C4-2B (cell line): ENCODE data around the gene IFNLR1.

Source experiments
- CTCF ChIP-seq: fragments of 450-650 bp; conservative IDR thresholded peaks from 2 replicates; pipeline ENCODE4 v1.5.1; 2017; ENCODE audit warnings: mild to moderate bottlenecking
- ZFX ChIP-seq: fragments of 450-650 bp; IDR thresholded peaks from 2 replicates; pipeline ENCODE4 v1.6.1; 2017

- no peak for TF ChIP-seq CTCF
- TF ChIP-seq ZFX: no peak
Observed at GRCh38 chr1:24161270-24161669, 25.8 kb downstream of the IFNLR1 start.
